HG03558 (cell line): ENCODE data around the gene UVSSA.
"Not testable (repeated sequence)": the region's sequence is repeated elsewhere in the genome, so short reads cannot be mapped to it uniquely, and the experiment has no call there.

Experiments used
- ATAC-seq: cut with Tn5 transposase; IDR thresholded peaks from one replicate; pipeline ENCODE4 v1.9.1; 2021; ENCODE audit warnings: moderate number of reproducible peaks; ENCODE audit not compliant: unreplicated experiment; ENCODE audit errors: extremely low read depth

Gene UVSSA

DNA sequence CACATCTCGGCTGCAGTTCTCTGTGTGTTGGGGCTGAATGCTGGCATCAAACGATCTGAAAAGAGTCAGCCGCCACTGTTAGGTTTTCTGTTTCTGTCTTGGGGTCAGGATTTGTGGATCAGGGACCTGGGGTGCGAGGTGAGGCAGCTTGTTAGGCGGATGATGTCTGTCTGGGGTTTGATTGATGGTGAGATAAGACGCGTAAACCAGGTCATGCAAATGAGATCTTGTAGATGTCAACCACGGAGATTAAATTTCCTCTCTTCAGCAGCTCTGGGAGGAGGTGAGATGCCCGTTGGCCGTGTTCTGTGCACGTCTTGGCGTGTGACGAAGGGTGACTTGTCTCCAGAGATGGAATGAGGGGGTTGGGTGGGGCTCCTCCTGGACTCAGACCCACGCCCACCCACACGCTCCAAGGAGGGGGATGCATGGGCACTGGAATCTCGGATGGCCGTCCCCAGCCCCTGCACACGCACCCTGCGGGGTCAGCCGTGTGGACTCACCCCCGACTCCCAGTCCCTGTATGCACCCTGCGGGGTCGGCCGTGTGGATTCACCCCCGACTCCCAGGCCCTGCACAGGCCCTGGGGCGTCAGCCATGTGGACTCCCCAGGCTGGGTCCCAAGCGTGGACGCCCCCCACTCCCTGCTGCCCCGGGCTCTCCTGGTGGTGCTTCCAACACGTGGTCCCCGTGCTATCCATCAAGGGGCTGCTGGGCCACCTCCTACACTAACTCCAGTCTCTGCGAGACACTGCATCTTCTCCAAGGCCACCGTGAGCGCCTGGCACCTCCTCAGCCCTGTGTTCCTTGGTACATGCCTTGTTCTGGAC, 16.0 kb upstream of the UVSSA start:
- no peak for ATAC-seq

GRCh38 chr4:1331591-1332353, 15.2 kb upstream of the UVSSA start:
- ATAC-seq, result no peak

GRCh38 chr4:1332686-1333085, 14.3 kb upstream of the UVSSA start:
- no peak for ATAC-seq

DNA sequence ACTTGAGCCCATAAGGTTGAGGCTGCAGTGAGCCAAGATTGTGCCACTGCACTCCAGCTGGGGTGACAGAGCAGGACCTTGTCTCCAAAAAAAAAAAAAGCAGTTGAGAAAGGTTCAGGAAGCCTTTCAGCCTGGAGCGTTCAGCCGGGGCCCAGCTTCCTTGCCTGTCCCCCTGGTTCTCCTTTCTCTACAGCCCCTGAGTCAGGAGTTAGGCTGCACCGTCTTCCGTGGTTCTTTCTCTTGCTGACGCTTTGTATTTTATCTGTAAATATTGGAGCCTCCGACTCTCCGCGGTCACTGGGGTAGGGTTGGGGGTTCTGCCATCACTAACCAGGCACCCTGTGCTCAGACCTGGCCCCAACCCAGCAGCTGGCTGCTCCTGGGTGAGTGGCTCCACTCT, 13.8 kb upstream of the UVSSA start:
- ATAC-seq, result no peak

GRCh38 chr4:1333851-1334578, 13.0 kb upstream of the UVSSA start:
- not testable (repeated sequence) for ATAC-seq

GRCh38 chr4:1334579-1334895, 12.5 kb upstream of the UVSSA start:
- no peak for ATAC-seq

GRCh38 chr4:1335193-1335883, 11.7 kb upstream of the UVSSA start:
- not testable (repeated sequence) for ATAC-seq

DNA sequence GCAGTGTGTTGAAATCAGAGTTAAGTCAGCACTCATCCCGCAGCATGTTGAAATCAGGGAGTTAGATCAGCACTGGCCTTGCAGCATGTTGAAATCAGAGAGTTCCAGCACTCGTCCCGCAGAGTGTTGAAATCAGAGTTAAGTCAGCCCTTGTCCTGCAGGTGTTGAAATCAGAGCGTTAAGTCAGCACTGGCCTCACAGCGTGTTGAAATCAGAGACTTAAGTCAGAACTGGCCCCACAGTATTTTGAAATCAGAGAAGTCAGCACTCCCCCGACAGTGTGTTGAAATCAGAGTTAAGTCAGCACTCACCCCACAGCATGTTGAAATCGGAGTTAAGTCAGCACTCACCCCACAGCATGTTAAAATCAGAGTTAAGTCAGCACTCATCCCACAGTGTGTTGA, 10.9 kb upstream of the UVSSA start:
- no peak for ATAC-seq

DNA sequence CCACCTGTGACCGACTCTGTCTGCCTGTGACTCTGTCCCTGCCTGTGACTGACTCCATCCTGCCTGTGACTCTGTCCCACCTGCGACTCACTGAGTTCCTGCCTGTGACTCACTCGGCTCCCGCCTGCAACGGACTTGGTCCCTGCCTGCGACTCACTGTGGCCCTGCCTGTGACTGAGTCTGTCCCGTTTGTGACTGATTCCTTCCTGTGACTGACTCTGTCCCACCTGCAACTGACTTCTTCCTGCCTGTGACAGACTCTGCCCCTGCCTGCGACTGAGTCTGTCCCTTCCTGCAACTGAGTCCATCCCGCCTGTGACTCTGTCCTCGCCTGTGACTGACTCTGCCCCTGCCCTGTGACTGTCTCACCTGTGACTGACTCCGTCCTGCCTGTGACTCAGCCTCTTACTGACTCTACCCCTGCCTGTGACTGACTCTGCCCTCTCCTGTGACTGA, 9.6 kb upstream of the UVSSA start:
- ATAC-seq, result no peak

GRCh38 chr4:1337951-1338751, 8.9 kb upstream of the UVSSA start:
- no peak for ATAC-seq

- no peak for ATAC-seq
Observed at GRCh38 chr4:1338752-1339414, 8.1 kb upstream of the UVSSA start.

GRCh38 chr4:1339489-1339888, 7.5 kb upstream of the UVSSA start:
- ATAC-seq, result no peak

GRCh38 chr4:1340181-1340747, 6.7 kb upstream of the UVSSA start:
- no peak for ATAC-seq

DNA sequence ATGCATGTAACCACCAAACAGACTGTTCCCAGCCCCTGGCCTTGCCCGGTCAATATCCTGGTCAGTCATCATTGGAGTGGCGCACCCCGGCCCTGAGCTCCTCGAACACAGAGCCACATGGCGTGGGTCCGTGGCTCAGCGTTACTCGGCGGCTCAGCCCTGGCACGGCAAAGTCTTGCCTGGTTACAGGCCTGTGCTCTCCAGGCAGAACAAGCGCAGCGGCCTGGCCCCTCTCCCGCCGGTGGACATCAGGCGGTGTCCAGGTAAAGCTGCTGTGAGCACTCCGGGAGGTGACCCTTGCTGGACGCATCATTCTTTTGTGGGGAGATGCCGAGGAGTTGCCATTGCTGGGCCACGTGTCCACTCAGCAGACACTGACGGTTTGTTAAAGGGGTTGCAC, 6.1 kb upstream of the UVSSA start:
- no peak for ATAC-seq

DNA sequence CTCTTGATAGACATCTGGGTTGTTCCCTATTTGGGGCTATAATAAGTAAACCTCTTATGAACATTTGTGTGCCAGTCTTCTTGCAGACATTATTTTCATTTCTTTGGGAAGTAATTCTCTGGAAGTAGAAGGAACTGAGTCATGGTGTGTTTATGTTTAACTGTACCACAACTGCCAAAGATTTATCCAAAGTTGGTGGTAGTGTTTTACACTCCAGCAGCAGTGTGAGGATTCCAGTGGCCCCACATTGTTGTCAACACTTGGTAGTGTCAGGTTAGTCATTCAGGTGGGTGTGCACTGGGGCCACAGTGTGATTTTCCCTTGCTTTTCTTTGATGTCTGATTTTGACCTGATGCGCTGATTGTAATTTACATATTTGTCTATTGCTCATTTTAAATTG, 5.0 kb upstream of the UVSSA start:
- no peak for ATAC-seq

GRCh38 chr4:1344696-1345095, 2.3 kb upstream of the UVSSA start:
- ATAC-seq, result no peak

DNA sequence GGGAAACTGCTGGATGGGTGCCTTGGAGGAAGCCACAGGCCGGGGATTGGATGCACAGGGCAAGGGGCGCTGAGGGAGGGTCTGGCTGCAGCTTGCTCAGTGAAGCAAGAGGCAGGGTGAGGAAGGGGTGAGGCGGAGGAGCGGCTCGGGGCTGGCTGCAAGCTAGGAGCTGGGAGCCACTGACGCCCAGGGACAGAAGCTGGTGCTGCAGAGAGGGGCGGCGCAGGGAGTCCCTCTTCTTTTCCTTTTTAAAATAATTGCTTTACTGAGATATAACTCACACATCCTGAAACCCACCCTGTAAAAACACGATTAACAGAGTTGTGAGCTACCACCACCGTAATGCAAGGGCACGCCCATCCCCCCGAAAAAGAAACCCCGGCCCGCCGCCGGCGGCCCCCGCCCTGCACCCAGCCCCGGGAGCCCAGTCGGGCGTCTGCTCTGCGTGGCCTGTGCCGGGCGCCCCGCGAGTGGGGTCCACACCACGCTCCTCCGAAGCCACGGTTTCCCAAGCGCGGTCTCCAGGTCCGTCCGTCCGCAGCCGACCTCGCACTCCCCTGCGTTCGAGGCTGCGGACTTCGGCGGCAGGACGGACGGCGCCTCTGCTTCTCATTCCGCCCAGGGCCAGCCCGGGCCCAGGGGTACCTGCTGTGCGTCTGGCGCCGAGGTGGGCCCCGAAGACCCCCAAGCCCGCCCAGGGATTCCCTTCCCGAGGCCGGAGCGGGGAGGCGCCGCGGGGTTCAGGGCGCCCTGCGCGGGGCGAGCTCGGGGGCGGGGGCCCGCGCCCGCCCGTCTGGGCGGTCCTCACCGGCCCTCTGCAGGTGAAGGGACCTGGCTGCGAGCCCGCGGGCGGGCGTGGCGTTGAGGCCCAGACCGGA, 866 bp upstream of the UVSSA start:
- ATAC-seq, result no peak

GRCh38 chr4:1347410-1347864, 429 bp downstream of the UVSSA start:
- ATAC-seq, result peak; percentile 18
